Upper lobe of left lung (tissue), 6 donors: ENCODE measurements around the gene WDR35. TPM values are rescaled to one million over a fixed set of nuclear protein-coding genes. Genes with fewer than 3 reads are reported as not detected.

Experiments
- ATAC-seq, 2 donors: fragments of 200-7000 bp; cut with Tn5 transposase; one replicate each; pipeline ENCODE4 v1.9.1; 2022; ENCODE audit warnings: mild to moderate bottlenecking in 2 of 2, moderate library complexity in 2 of 2; ENCODE audit not compliant: low FRiP score in 2 of 2
- DNase-seq, 2 donors: peaks; one replicate each; pipeline ENCODE4 v3.0.0-alpha.2; 2019 to 2020
- H3K27ac ChIP-seq, 4 donors: fragments of 200-600 bp; sonication (generic); one replicate each; pipeline ENCODE4 v1.5.1; 2016 to 2019
- H3K27me3 ChIP-seq, 4 donors: fragments of 200-600 bp; sonication (generic); one replicate each; pipeline ENCODE4 v1.5.1; 2017 to 2019
- H3K36me3 ChIP-seq, 4 donors: fragments of 200-600 bp; sonication (generic); one replicate each; pipeline ENCODE4 v1.5.1; 2016 to 2019
- H3K4me1 ChIP-seq, 4 donors: fragments of 200-600 bp; sonication (generic); one replicate each; pipeline ENCODE4 v1.5.1; 2018 to 2019
- H3K4me3 ChIP-seq, 4 donors: fragments of 200-600 bp; sonication (generic); one replicate each; pipeline ENCODE4 v1.5.1; 2017 to 2019; ENCODE audit warnings: mild to moderate bottlenecking in 2 of 4, moderate library complexity in 1 of 4
- H3K9me3 ChIP-seq, 4 donors: fragments of 200-600 bp; sonication (generic); one replicate each; pipeline ENCODE4 v1.5.1; 2018 to 2019
- EP300 ChIP-seq, 4 donors: sonication (generic); formaldehyde crosslinking; IDR thresholded peaks; one replicate each; pipeline ENCODE4 v1.5.1; 2017; ENCODE audit warnings: antibody characterized with exemption in 4 of 4, control low read depth in 2 of 4
- POLR2A ChIP-seq, 4 donors: fragments of 450-650 bp; IDR thresholded peaks; one replicate each; pipeline ENCODE4 v1.5.1; 2016 to 2017; ENCODE audit warnings: antibody characterized with exemption in 4 of 4, mild to moderate bottlenecking in 2 of 4
- POLR2AphosphoS5 ChIP-seq, 2 donors: sonication (generic); formaldehyde crosslinking; IDR thresholded peaks; one replicate each; pipeline ENCODE4 v1.5.1; 2017; ENCODE audit warnings: antibody characterized with exemption in 2 of 2
- WGBS, 2 donors: methylation state at CpG; one replicate each; pipeline ENCODE4 v1.1.5; 2017 to 2018; 5-methylcytosine and 5-hydroxymethylcytosine counted together
- total RNA-seq, 6 donors: library from RNA; depleted of rRNA in 4 of 6; stranded (reverse); fragments of >200 nt in 4 of 6; gene quantifications; one replicate each; pipeline versions ENCODE4 v1.1.0 to v1.2.1, GENCODE V29; 2016 to 2021
- TF ChIP-seq, protein P1 (sequence below), 6 experiments: fragments of 450-650 bp in 4 of 6; fragments of 200-600 bp in 2 of 6; sonication (generic) in 2 of 6; IDR thresholded peaks; one replicate each; pipeline ENCODE4 v1.5.1; 2016 to 2019; ENCODE audit warnings: antibody characterized with exemption in 6 of 6
- donor health status: DM: no; HTN: no; CAD: no; lungs with moderate emphysema.
- donor health status: DM: no; HTN: yes; CAD: no; lungs with severe emphysema.

WDR35 gene
- total RNA-seq, 6 donors from 2014 or later: 4.4 to 16.5 (median 6.9) TPM

DNA sequence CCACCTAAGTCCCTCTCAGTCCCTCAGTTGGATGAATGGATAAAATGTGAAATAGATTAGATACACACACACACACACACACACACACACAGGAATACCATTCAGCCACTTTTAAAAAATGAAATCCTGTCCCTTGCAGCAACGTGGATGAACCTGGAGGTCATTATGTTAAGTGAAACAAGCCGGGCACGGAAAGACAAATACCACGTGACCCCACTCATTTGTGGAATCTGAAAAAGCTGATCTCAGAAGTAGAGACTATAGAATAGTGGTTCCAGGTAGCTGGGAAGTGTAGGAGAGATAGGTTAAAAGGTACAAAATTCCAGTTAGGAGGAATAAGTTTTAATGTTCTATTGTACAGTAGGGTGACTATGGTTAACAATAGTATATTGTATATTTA is 119.1 kb downstream of the WDR35 start:
- ATAC-seq (no peak), DNase-seq (no peak)
- H3K4me1 ChIP-seq: peaks cover 0 to 10% (median 6%) of the 10 kb centered on the region in 4 donors
- WGBS, 2 donors: 73 to 90% methylated on average over 4 of the region's 4 CpGs
- no peak overlapping the region for H3K4me3 ChIP-seq
- no peaks in the 10 kb centered on the region for H3K36me3 ChIP-seq
- no peaks in the 10 kb centered on the region for H3K27me3 ChIP-seq
- H3K9me3 ChIP-seq: no peaks in the 10 kb centered on the region
- TF ChIP-seq, protein P1, sequence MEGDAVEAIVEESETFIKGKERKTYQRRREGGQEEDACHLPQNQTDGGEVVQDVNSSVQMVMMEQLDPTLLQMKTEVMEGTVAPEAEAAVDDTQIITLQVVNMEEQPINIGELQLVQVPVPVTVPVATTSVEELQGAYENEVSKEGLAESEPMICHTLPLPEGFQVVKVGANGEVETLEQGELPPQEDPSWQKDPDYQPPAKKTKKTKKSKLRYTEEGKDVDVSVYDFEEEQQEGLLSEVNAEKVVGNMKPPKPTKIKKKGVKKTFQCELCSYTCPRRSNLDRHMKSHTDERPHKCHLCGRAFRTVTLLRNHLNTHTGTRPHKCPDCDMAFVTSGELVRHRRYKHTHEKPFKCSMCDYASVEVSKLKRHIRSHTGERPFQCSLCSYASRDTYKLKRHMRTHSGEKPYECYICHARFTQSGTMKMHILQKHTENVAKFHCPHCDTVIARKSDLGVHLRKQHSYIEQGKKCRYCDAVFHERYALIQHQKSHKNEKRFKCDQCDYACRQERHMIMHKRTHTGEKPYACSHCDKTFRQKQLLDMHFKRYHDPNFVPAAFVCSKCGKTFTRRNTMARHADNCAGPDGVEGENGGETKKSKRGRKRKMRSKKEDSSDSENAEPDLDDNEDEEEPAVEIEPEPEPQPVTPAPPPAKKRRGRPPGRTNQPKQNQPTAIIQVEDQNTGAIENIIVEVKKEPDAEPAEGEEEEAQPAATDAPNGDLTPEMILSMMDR (IDR thresholded peaks at IDR 0.05): no peak
- H3K27ac ChIP-seq: no peak overlapping the region

DNA sequence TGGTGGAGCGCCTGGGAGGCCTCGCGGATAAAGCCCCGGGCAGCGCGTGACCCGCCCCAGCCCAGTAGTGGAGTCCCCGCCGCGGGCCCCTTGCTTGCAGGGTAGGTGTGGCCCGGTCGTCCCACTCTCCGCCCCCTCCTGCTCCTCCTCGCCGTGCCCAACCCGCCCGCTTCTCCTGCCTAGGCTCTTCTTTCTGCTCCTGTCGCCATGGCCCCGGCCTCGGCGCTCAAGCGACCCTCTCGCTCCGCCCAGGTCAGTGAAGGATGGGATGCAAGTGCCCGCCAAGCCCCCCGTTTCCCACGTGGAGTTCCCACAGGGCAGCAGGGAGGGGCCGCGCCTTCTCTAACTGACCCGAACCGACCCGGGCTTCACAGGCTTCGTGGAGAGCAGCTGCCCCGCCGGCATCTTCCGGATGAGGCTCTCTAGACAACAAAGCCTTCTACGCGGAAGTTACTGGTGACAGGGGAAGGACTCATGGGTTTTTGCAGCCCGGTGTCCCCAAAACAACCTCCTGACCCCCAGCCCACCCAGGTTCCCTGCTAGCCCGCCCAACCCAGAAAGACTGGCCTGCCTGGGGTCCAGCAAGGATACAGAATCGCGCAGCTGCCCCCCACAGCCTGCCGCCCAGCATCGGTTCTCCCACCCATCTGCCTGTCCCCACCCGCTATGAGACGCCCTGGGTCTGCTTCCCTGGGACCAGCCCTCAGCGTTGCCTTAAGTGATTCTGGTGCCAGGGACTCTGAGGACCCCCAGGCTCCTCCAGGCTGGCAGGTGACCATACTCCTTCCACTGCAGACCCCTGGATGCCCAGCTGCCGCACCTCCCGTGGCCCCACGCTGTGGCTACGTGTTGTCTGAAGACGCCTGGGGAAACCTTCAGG is 121.0 kb downstream of the WDR35 start:
- ATAC-seq: peak; percentile 35 to 79
- H3K4me1 ChIP-seq: peaks cover 0 to 10% (median 6%) of the 10 kb centered on the region in 4 donors
- peak overlapping the region; percentile 24 to 56 (median 44) for H3K4me3 ChIP-seq
- TF ChIP-seq POLR2AphosphoS5 (IDR thresholded peaks at IDR 0.05) (no peak), POLR2A (IDR thresholded peaks at IDR 0.05) (peak in 1 of 4 donors; percentile 12)
- H3K36me3 ChIP-seq: no peaks in the 10 kb centered on the region
- peak; percentile 60 to 88 for DNase-seq
- peak overlapping the region in 1 of 4 donors; percentile 60 for H3K27ac ChIP-seq
- H3K9me3 ChIP-seq: no peaks in the 10 kb centered on the region
- H3K27me3 ChIP-seq: no peaks in the 10 kb centered on the region
- 12 to 22% methylated on average over 10 to 48 of the region's 52 CpGs for WGBS, 2 donors

DNA sequence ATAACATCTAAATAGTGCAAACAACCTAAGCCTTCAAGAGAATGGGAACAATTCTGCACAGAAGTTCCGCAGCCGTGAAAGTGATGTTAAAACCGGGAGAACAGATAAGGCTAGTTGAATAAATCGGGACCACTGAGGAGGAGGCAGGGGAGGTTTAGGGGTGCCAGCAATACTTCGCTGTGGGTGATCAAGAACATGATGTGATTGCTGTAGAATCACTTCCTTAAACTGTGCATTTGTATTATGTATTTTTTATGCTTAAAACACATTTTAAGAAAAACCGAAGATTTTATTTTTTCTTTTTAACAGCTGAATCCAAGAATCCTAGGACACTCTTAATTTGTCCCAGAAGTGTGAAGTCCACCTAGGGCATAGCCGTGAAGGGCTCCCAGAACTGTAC is 121.7 kb downstream of the WDR35 start:
- peak overlapping the region in 3 of 4 donors; percentile 33 to 56 (median 54) for H3K4me3 ChIP-seq
- 74 to 78% methylated on average over 7 of the region's 7 CpGs for WGBS, 2 donors
- H3K27ac ChIP-seq: no peak overlapping the region
- ATAC-seq (no peak), DNase-seq (no peak)
- H3K4me1 ChIP-seq: peaks cover 6 to 16% (median 12%) of the 10 kb centered on the region in 4 donors
- TF ChIP-seq POLR2A (IDR thresholded peaks at IDR 0.05) (no peak), EP300 (IDR thresholded peaks at IDR 0.05) (no peak), POLR2AphosphoS5 (IDR thresholded peaks at IDR 0.05) (no peak)
- TF ChIP-seq, protein P1 (IDR thresholded peaks at IDR 0.05): no peak
- no peaks in the 10 kb centered on the region for H3K27me3 ChIP-seq
- no peaks in the 10 kb centered on the region for H3K36me3 ChIP-seq
- no peaks in the 10 kb centered on the region for H3K9me3 ChIP-seq

- H3K9me3 ChIP-seq: no peaks in the 10 kb centered on the region
- WGBS, 2 donors: 77 to 91% methylated on average over 2 of the region's 2 CpGs
- H3K27ac ChIP-seq: no peak overlapping the region
- H3K36me3 ChIP-seq: no peaks in the 10 kb centered on the region
- DNase-seq (no peak), ATAC-seq (no peak)
- H3K4me3 ChIP-seq: no peak overlapping the region
- no peak for TF ChIP-seq POLR2A (IDR thresholded peaks at IDR 0.05)
- TF ChIP-seq POLR2AphosphoS5 (IDR thresholded peaks at IDR 0.05): no peak
- TF ChIP-seq, protein P1 (IDR thresholded peaks at IDR 0.05): no peak
- no peak for TF ChIP-seq EP300 (IDR thresholded peaks at IDR 0.05)
- H3K4me1 ChIP-seq: peaks cover 6 to 17% (median 12%) of the 10 kb centered on the region in 4 donors
- H3K27me3 ChIP-seq: no peaks in the 10 kb centered on the region
These were observed 123.1 kb downstream of the WDR35 start for GRCh38 chr2:19866771-19867170.

DNA sequence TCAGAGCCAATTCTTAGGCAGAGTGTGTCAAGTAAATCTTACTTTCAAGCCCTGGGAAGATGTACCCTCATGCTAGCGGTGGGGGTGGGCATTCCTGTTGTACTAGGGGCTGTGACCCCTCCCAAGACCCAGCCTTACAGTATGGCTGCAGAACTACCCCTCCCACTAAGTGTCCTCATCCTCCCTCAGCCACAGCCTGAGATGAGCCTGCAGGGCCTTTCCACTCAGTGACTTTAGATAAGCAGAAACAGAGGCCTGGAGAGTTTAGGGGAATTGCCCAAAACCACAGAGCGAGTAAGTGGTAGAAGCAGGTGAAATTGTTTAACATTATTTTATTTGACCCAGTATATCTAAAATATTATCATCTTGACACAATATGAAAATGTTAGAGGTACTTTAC is 124.8 kb downstream of the WDR35 start:
- Histone ChIP-seq H3K27ac (no peak overlapping the region), H3K4me3 (no peak overlapping the region), H3K27me3 (no peaks in the 10 kb centered on the region), H3K4me1 (peaks cover 6 to 17% (median 12%) of the 10 kb centered on the region in 4 donors), H3K36me3 (no peaks in the 10 kb centered on the region), H3K9me3 (no peaks in the 10 kb centered on the region)
- TF ChIP-seq POLR2AphosphoS5 (IDR thresholded peaks at IDR 0.05) (no peak), EP300 (IDR thresholded peaks at IDR 0.05) (no peak), POLR2A (IDR thresholded peaks at IDR 0.05) (no peak)
- TF ChIP-seq, protein P1 (IDR thresholded peaks at IDR 0.05): no peak
- no peak for DNase-seq
- WGBS, 2 donors: 80 to 95% methylated on average over 2 of the region's 2 CpGs
- no peak for ATAC-seq
